IMR-90 (cell line): Measurements from ENCODE around the gene EHBP1. TPM values are rescaled to one million over a fixed set of nuclear protein-coding genes. Genes with fewer than 3 reads are reported as not detected.

Source experiments
- ATAC-seq: fragments of 200-7000 bp; cut with Tn5 transposase; 2 replicates; pipeline ENCODE4 v1.9.1; 2020; ENCODE audit warnings: low read depth, mild to moderate bottlenecking, moderate library complexity
- BruUV-seq: library from RNA; stranded (reverse); fragments of 400-500 nt; replicated peaks from 2 replicates; lab custom pipeline; 2021; lab: Mats Ljungman, UMichigan
- CTCF ChIA-PET: fragments of 300-600 bp; formaldehyde crosslinking; extraction: SDS; loops from one replicate; lab custom pipeline; 2021; ENCODE audit warnings: antibody characterized with exemption; lab: Yijun Ruan, JAX
- POLR2A ChIA-PET: fragments of 300-600 bp; sonication (Branson Sonifier 250); formaldehyde crosslinking; loops from one replicate; lab custom pipeline; 2022; ENCODE audit warnings: antibody characterized with exemption; ENCODE audit not compliant: unreplicated experiment; lab: Charles Lee
- DNase-seq: peaks from one replicate; pipeline ENCODE4 v3.0.0; 2013
- H2AFZ ChIP-seq: replicated peaks from 2 replicates; pipeline ENCODE3; 2013; ENCODE audit warnings: low read length, mild to moderate bottlenecking; ENCODE audit not compliant: poor library complexity
- H2AK5ac ChIP-seq: 2 replicates; pipeline ENCODE4 v1.6.1; 2013; ENCODE audit warnings: low read depth, low read length, inconsistent platforms
- H2AK9ac ChIP-seq: replicated peaks from 2 replicates; pipeline ENCODE3; 2013; ENCODE audit warnings: mild to moderate bottlenecking, low read depth, low read length, moderate library complexity; ENCODE audit not compliant: poor library complexity
- H2BK120ac ChIP-seq: 2 replicates; pipeline ENCODE4 v1.6.1; 2013; ENCODE audit warnings: low read depth, low read length, inconsistent platforms
- H2BK15ac ChIP-seq: 3 replicates; pipeline ENCODE4 v1.6.1; 2013; ENCODE audit warnings: low read depth, low read length, inconsistent platforms
- H2BK20ac ChIP-seq: 2 replicates; pipeline ENCODE4 v1.6.1; 2013; ENCODE audit warnings: low read depth, mild to moderate bottlenecking, inconsistent platforms, low read length, moderate library complexity
- H2BK5ac ChIP-seq: 2 replicates; pipeline ENCODE4 v1.6.1; 2013; ENCODE audit warnings: mild to moderate bottlenecking, low read depth, low read length, inconsistent platforms; ENCODE audit not compliant: poor library complexity, severe bottlenecking
- H3K14ac ChIP-seq: replicated peaks from 2 replicates; pipeline ENCODE4 v1.6.1; 2013; ENCODE audit warnings: low read depth, low read length, inconsistent platforms
- H3K18ac ChIP-seq: 2 replicates; pipeline ENCODE4 v1.6.1; 2013; ENCODE audit warnings: low read depth, low read length, control low read depth
- H3K23ac ChIP-seq: 2 replicates; pipeline ENCODE4 v1.6.1; 2013; ENCODE audit warnings: low read depth, low read length, inconsistent platforms
- H3K27ac ChIP-seq: 2 replicates; pipeline ENCODE4 v1.5.1; 2013; ENCODE audit warnings: mild to moderate bottlenecking, control low read depth, low read length; ENCODE audit not compliant: insufficient read depth
- H3K27me3 ChIP-seq: 2 replicates; pipeline ENCODE4 v1.6.1; 2013; ENCODE audit warnings: low read length; ENCODE audit not compliant: control insufficient read depth, insufficient read depth
- H3K36me3 ChIP-seq: 2 replicates; pipeline ENCODE4 v1.6.1; 2013; ENCODE audit warnings: low read length, mixed read lengths; ENCODE audit not compliant: control insufficient read depth, insufficient read depth
- H3K4ac ChIP-seq: 2 replicates; pipeline ENCODE4 v1.6.1; 2013; ENCODE audit warnings: low read depth, low read length, inconsistent platforms
- H3K4me1 ChIP-seq: 2 replicates; pipeline ENCODE4 v1.6.1; 2013; ENCODE audit warnings: low read length, mixed read lengths; ENCODE audit not compliant: control insufficient read depth, insufficient read depth
- H3K4me2 ChIP-seq: 2 replicates; pipeline ENCODE4 v1.6.1; 2013; ENCODE audit warnings: low read depth, mild to moderate bottlenecking, control low read depth, low read length, moderate library complexity
- H3K4me3 ChIP-seq: 2 replicates; pipeline ENCODE4 v1.5.1; 2013; ENCODE audit warnings: low read depth, mild to moderate bottlenecking, control low read depth, low read length, moderate library complexity; ENCODE audit not compliant: insufficient read depth
- H3K56ac ChIP-seq: 2 replicates; pipeline ENCODE4 v1.6.1; 2013; ENCODE audit warnings: low read length, inconsistent platforms; ENCODE audit not compliant: insufficient read depth; ENCODE audit errors: extremely low read depth
- H3K79me1 ChIP-seq, 2 experiments: 2 replicates each; pipeline ENCODE4 v1.6.1; 2013; ENCODE audit warnings: low read length in 2 of 2, inconsistent platforms in 1 of 2, low read depth in 1 of 2
- H3K9ac ChIP-seq: 2 replicates; pipeline ENCODE4 v1.6.1; 2013; ENCODE audit warnings: low read depth, low read length, control low read depth
- H3K9me1 ChIP-seq: 2 replicates; pipeline ENCODE4 v1.6.1; 2013; ENCODE audit warnings: low read length, inconsistent platforms; ENCODE audit not compliant: insufficient read depth
- H3K9me3 ChIP-seq: 2 replicates; pipeline ENCODE4 v1.6.1; 2013; ENCODE audit warnings: low read length; ENCODE audit not compliant: control insufficient read depth, insufficient read depth
- H4K20me1 ChIP-seq: 2 replicates; pipeline ENCODE4 v1.6.1; 2013; ENCODE audit warnings: low read length, inconsistent platforms; ENCODE audit not compliant: insufficient read depth
- H4K5ac ChIP-seq: 2 replicates; pipeline ENCODE4 v1.6.1; 2013; ENCODE audit warnings: mild to moderate bottlenecking, low read depth, low read length, control low read depth
- H4K8ac ChIP-seq, 2 experiments: 2 replicates each; pipeline ENCODE4 v1.6.1; 2013; ENCODE audit warnings: low read depth in 2 of 2, low read length in 2 of 2, control low read depth in 1 of 2, inconsistent platforms in 1 of 2
- H4K91ac ChIP-seq: 2 replicates; pipeline ENCODE4 v1.6.1; 2013; ENCODE audit warnings: low read depth, low read length, inconsistent platforms; ENCODE audit not compliant: insufficient read depth
- BHLHE40 ChIP-seq: fragments of 150-350 bp; IDR thresholded peaks from 2 replicates; pipeline ENCODE4 v1.6.1; 2016; ENCODE audit warnings: mild to moderate bottlenecking, low read depth, low read length
- CEBPB ChIP-seq: IDR thresholded peaks from 2 replicates; pipeline ENCODE4 v1.6.1; 2012; ENCODE audit warnings: low read depth, low read length, improper control_type of control experiment
- CHD1 ChIP-seq: IDR thresholded peaks from 2 replicates; pipeline ENCODE4 v1.6.1; 2012; ENCODE audit warnings: low read depth, low read length, improper control_type of control experiment
- CTCF ChIP-seq: conservative IDR thresholded peaks from 2 replicates; pipeline ENCODE4 v1.5.1; 2012; ENCODE audit warnings: mild to moderate bottlenecking, low read depth, low read length, improper control_type of control experiment
- ELK1 ChIP-seq: fragments of 150-350 bp; IDR thresholded peaks from 2 replicates; pipeline ENCODE4 v1.6.1; 2016; ENCODE audit warnings: low read depth, mild to moderate bottlenecking, low read length, moderate library complexity, borderline replicate concordance
- FOS ChIP-seq: fragments of 150-350 bp; IDR thresholded peaks from 2 replicates; pipeline ENCODE4 v1.6.1; 2016; ENCODE audit warnings: low read depth, low read length
- MAFK ChIP-seq: IDR thresholded peaks from 2 replicates; pipeline ENCODE4 v1.6.1; 2012; ENCODE audit warnings: low read depth, low read length, improper control_type of control experiment
- MAZ ChIP-seq: IDR thresholded peaks from 2 replicates; pipeline ENCODE4 v1.6.1; 2012; ENCODE audit warnings: low read depth, mild to moderate bottlenecking, low read length, improper control_type of control experiment, moderate library complexity, borderline replicate concordance
- MXI1 ChIP-seq: IDR thresholded peaks from 2 replicates; pipeline ENCODE4 v1.6.1; 2012; ENCODE audit warnings: low read depth, mild to moderate bottlenecking, low read length, moderate library complexity, borderline replicate concordance
- NFE2L2 ChIP-seq: fragments of 150-350 bp; IDR thresholded peaks from 2 replicates; pipeline ENCODE4 v1.6.1; 2016; ENCODE audit warnings: low read depth, mild to moderate bottlenecking, low read length
- RAD21 ChIP-seq: IDR thresholded peaks from 2 replicates; pipeline ENCODE4 v1.6.1; 2012; ENCODE audit warnings: low read length, improper control_type of control experiment
- RCOR1 ChIP-seq: IDR thresholded peaks from 2 replicates; pipeline ENCODE4 v1.6.1; 2012; ENCODE audit warnings: mild to moderate bottlenecking, low read length, improper control_type of control experiment; ENCODE audit not compliant: insufficient replicate concordance
- RFX5 ChIP-seq: IDR thresholded peaks from 2 replicates; pipeline ENCODE4 v1.8.0; 2012; ENCODE audit warnings: low read depth, mild to moderate bottlenecking, low read length, moderate library complexity
- SMC3 ChIP-seq: fragments of 150-350 bp; IDR thresholded peaks from 2 replicates; pipeline ENCODE4 v1.6.1; 2016; ENCODE audit warnings: low read depth, mild to moderate bottlenecking, antibody characterized with exemption, low read length, moderate library complexity
- USF2 ChIP-seq: fragments of 150-350 bp; IDR thresholded peaks from 2 replicates; pipeline ENCODE4 v1.6.1; 2017; ENCODE audit warnings: mild to moderate bottlenecking, antibody characterized with exemption, low read length, low read depth
- dilution Hi-C: fragments of 300-500 bp; cut with HindIII; formaldehyde crosslinking; loops from one replicate; pipeline ENCODE4 v1.14.3; 2018; ENCODE audit warnings: low sequenced_read_pairs; ENCODE audit not compliant: unreplicated experiment
- in situ Hi-C: fragments of 300-500 bp; cut with MboI; formaldehyde crosslinking; loops from 3 replicates; pipeline ENCODE4 v1.14.3; 2019; ENCODE audit warnings: low sequenced_read_pairs, inconsistent platforms, mixed read lengths
- intact Hi-C: fragments of 100-400 bp; cut with micrococcal nuclease; formaldehyde crosslinking; loops from 2 replicates; pipeline ENCODE4 v1.10.0; 2022
- polyA plus RNA-seq, 3 experiments: library from polyadenylated mRNA; depleted of rRNA; stranded (reverse); fragments of >200 nt; gene quantifications; 2 replicates each; pipeline ENCODE4 v1.2.3, GENCODE V29; 2012; ENCODE audit warnings: low replicate concordance in 1 of 3
- total RNA-seq: library from RNA; depleted of rRNA; stranded (reverse); fragments of >200 nt; gene quantifications from 2 replicates; pipeline ENCODE4 v1.2.3, GENCODE V29; 2012

Gene EHBP1
- total and polyA plus RNA-seq, 2 of the 4 experiments (the other 2 are of a cell fraction): 28.3 to 44.4 TPM

GRCh38 chr2:63001576-63001975 lies 296.1 kb downstream of the EHBP1 start:
- no peak overlapping the region for H3K4ac ChIP-seq
- in situ Hi-C loops: no loop called here
- CTCF ChIA-PET: no interaction called here

More at GRCh38 chr2:63001576-63001975, 296.1 kb downstream of the EHBP1 start:
- no peak overlapping the region for H3K4me2 ChIP-seq
- ATAC-seq (no peak), DNase-seq (no peak)
- no TSS peak for BruUV-seq
- H3K79me1 ChIP-seq: no peaks in the 10 kb centered on the region
- H2AK5ac ChIP-seq: no peak overlapping the region
- H2BK15ac ChIP-seq: no peak overlapping the region
- H3K18ac ChIP-seq: no peak overlapping the region
- H2BK20ac ChIP-seq: no peak overlapping the region
- no peak overlapping the region for H4K8ac ChIP-seq
- no peak overlapping the region for H3K14ac ChIP-seq
- no peak overlapping the region for H3K23ac ChIP-seq
- H3K36me3 ChIP-seq: peaks cover under 1% of the 10 kb centered on the region
- no peak overlapping the region for H2BK120ac ChIP-seq
- TF ChIP-seq NFE2L2: no peak
- no peak for TF ChIP-seq FOS
- TF ChIP-seq RFX5: no peak
- TF ChIP-seq MAZ: no peak
- no peak for TF ChIP-seq CTCF
- TF ChIP-seq CHD1: no peak
- no peak for TF ChIP-seq CEBPB
- no peak for TF ChIP-seq ELK1
- TF ChIP-seq RAD21: no peak
- no peak for TF ChIP-seq MAFK
- no peak for TF ChIP-seq USF2
- TF ChIP-seq BHLHE40: no peak
- TF ChIP-seq SMC3: no peak
- TF ChIP-seq MXI1: no peak
- TF ChIP-seq RCOR1: no peak
- POLR2A ChIA-PET: no interaction called here
- no peak overlapping the region for H4K91ac ChIP-seq
- H2AK9ac ChIP-seq: no peak overlapping the region
- H3K9me3 ChIP-seq: no peaks in the 10 kb centered on the region
- dilution Hi-C loops: no loop called here
- no peaks in the 10 kb centered on the region for H3K27me3 ChIP-seq
- H4K20me1 ChIP-seq: no peaks in the 10 kb centered on the region
- H3K4me1 ChIP-seq: no peaks in the 10 kb centered on the region
- no peak overlapping the region for H3K4me3 ChIP-seq
- H3K9ac ChIP-seq: no peak overlapping the region
- no peak overlapping the region for H4K5ac ChIP-seq
- H2AFZ ChIP-seq: no peak overlapping the region
- H3K27ac ChIP-seq: no peak overlapping the region
- no peak overlapping the region for H2BK5ac ChIP-seq
- intact Hi-C loops: no loop called here
- no peaks in the 10 kb centered on the region for H3K9me1 ChIP-seq
- H3K56ac ChIP-seq: no peak overlapping the region
